WERI-Rb-1 (cell line): ENCODE measurements around the gene TRABD2B.

Experiments used
- DNase-seq: peaks from one replicate; pipeline ENCODE4 v3.0.0-alpha.2; 2020
- H3K27ac ChIP-seq: fragments of 250-450 bp; sonication (Bioruptor Pico); 2 replicates; pipeline ENCODE4 v1.5.1; 2020; ENCODE audit warnings: mild to moderate bottlenecking, moderate library complexity
- H3K27me3 ChIP-seq: fragments of 250-450 bp; sonication (Bioruptor Pico); 2 replicates; pipeline ENCODE4 v1.5.1; 2021; ENCODE audit warnings: mild to moderate bottlenecking, low read depth, moderate library complexity; ENCODE audit not compliant: insufficient read depth, severe bottlenecking
- H3K36me3 ChIP-seq: fragments of 250-450 bp; sonication (Bioruptor Pico); 2 replicates; pipeline ENCODE4 v1.5.1; 2020; ENCODE audit warnings: mild to moderate bottlenecking, moderate library complexity
- H3K4me3 ChIP-seq: 2 replicates; pipeline ENCODE4 v1.5.1; 2011; ENCODE audit warnings: low read depth, mild to moderate bottlenecking, control low read depth, low read length
- H3K9me3 ChIP-seq: fragments of 250-450 bp; sonication (Bioruptor Pico); 2 replicates; pipeline ENCODE4 v1.5.1; 2021; ENCODE audit warnings: mild to moderate bottlenecking, moderate library complexity; ENCODE audit not compliant: severe bottlenecking
- CTCF ChIP-seq: IDR thresholded peaks from 2 replicates; pipeline ENCODE4 v1.5.1; 2011; ENCODE audit warnings: low read depth, mild to moderate bottlenecking, control low read depth, inconsistent platforms, low read length

The TRABD2B gene

GRCh38 chr1:47895279-47896125 lies 101.7 kb downstream of the TRABD2B start:
- Histone ChIP-seq H3K27me3 (no peaks in the 10 kb centered on the region), H3K9me3 (no peaks in the 10 kb centered on the region), H3K27ac (no peak overlapping the region), H3K36me3 (no peaks in the 10 kb centered on the region), H3K4me3 (no peak overlapping the region)
- TF ChIP-seq CTCF: no peak
- no peak for DNase-seq

GRCh38 chr1:47894410-47895278 lies 102.5 kb downstream of the TRABD2B start:
- H3K9me3 ChIP-seq: no peaks in the 10 kb centered on the region
- no peak overlapping the region for H3K27ac ChIP-seq
- no peak for DNase-seq
- H3K36me3 ChIP-seq: no peaks in the 10 kb centered on the region
- TF ChIP-seq CTCF: no peak
- H3K4me3 ChIP-seq: no peak overlapping the region
- no peaks in the 10 kb centered on the region for H3K27me3 ChIP-seq

- Histone ChIP-seq H3K27me3 (no peaks in the 10 kb centered on the region), H3K4me3 (no peak overlapping the region), H3K27ac (no peak overlapping the region), H3K36me3 (no peaks in the 10 kb centered on the region), H3K9me3 (no peaks in the 10 kb centered on the region)
- no peak for DNase-seq
- no peak for TF ChIP-seq CTCF
These were observed 103.8 kb downstream of the TRABD2B start for GRCh38 chr1:47893412-47893811.

GRCh38 chr1:47890779-47891178 lies 106.4 kb downstream of the TRABD2B start:
- H3K4me3 ChIP-seq: no peak overlapping the region
- H3K27ac ChIP-seq: no peak overlapping the region
- no peaks in the 10 kb centered on the region for H3K27me3 ChIP-seq
- TF ChIP-seq CTCF: no peak
- no peaks in the 10 kb centered on the region for H3K36me3 ChIP-seq
- DNase-seq: no peak
- H3K9me3 ChIP-seq: no peaks in the 10 kb centered on the region

GRCh38 chr1:47888294-47888629 lies 108.9 kb downstream of the TRABD2B start:
- Histone ChIP-seq H3K9me3 (no peaks in the 10 kb centered on the region), H3K36me3 (no peaks in the 10 kb centered on the region), H3K27me3 (no peaks in the 10 kb centered on the region), H3K27ac (no peak overlapping the region), H3K4me3 (no peak overlapping the region)
- no peak for TF ChIP-seq CTCF
- DNase-seq: no peak
